Liver (tissue), 9 donors: Measurements from ENCODE around the gene NSD1. TPM values are rescaled to one million over a fixed set of nuclear protein-coding genes. Genes with fewer than 3 reads are reported as not detected.

Source experiments
- DNase-seq: peaks from one replicate; pipeline ENCODE4 v3.0.0-alpha.2; 2017; ENCODE audit warnings: low spot score
- H3K27ac ChIP-seq, 2 donors: one replicate each; pipeline ENCODE4 v1.7.0; 2013; ENCODE audit warnings: inconsistent platforms in 2 of 2, low read length in 2 of 2, control low read depth in 1 of 2, low read depth in 1 of 2, mild to moderate bottlenecking in 1 of 2
- H3K27me3 ChIP-seq, 4 donors: one replicate each; pipeline versions ENCODE4 v1.6.1 to v1.7.0; 2013; ENCODE audit warnings: low read length in 3 of 4, inconsistent platforms in 1 of 4, mild to moderate bottlenecking in 1 of 4, moderate library complexity in 1 of 4; ENCODE audit not compliant: control insufficient read depth in 4 of 4, insufficient read depth in 4 of 4
- H3K36me3 ChIP-seq, 4 donors: one replicate each; pipeline versions ENCODE4 v1.6.1 to v1.7.0; 2013; ENCODE audit warnings: low read length in 3 of 4, mild to moderate bottlenecking in 3 of 4, low read depth in 1 of 4, moderate library complexity in 1 of 4; ENCODE audit not compliant: control insufficient read depth in 4 of 4, insufficient read depth in 3 of 4
- H3K4me1 ChIP-seq, 4 donors: one replicate each; pipeline versions ENCODE4 v1.6.1 to v1.7.0; 2013; ENCODE audit warnings: low read length in 3 of 4, mild to moderate bottlenecking in 3 of 4, moderate library complexity in 1 of 4; ENCODE audit not compliant: control insufficient read depth in 4 of 4, insufficient read depth in 4 of 4
- H3K4me3 ChIP-seq, 3 donors: one replicate each; pipeline versions ENCODE4 v1.6.1 to v1.7.0; 2013; ENCODE audit warnings: low read length in 3 of 3, control low read depth in 1 of 3, low read depth in 1 of 3, mild to moderate bottlenecking in 1 of 3
- H3K9ac ChIP-seq, 2 donors: one replicate each; pipeline ENCODE4 v1.7.0; 2013; ENCODE audit warnings: low read length in 2 of 2, mild to moderate bottlenecking in 2 of 2, moderate library complexity in 2 of 2, control low read depth in 1 of 2, low read depth in 1 of 2
- H3K9me3 ChIP-seq, 4 donors: one replicate each; pipeline versions ENCODE4 v1.6.1 to v1.7.0; 2013; ENCODE audit warnings: low read length in 3 of 4; ENCODE audit not compliant: control insufficient read depth in 4 of 4
- ATF3 ChIP-seq: IDR thresholded peaks from 2 replicates; pipeline ENCODE4 v1.6.1; 2016; ENCODE audit warnings: antibody characterized with exemption
- CTCF ChIP-seq: fragments of 150-350 bp; IDR thresholded peaks from 2 replicates; pipeline ENCODE4 v1.5.1; 2017; ENCODE audit warnings: improper control_type of control experiment, low read depth, low read length; ENCODE audit not compliant: missing input control
- EGR1 ChIP-seq, 2 donors: IDR thresholded peaks; 2 replicates each; pipeline ENCODE4 v1.6.1; 2016 to 2018; ENCODE audit warnings: antibody characterized with exemption in 2 of 2, low read depth in 2 of 2
- FOXA1 ChIP-seq: IDR thresholded peaks from 2 replicates; pipeline ENCODE4 v1.6.1; 2016; ENCODE audit warnings: antibody characterized with exemption
- FOXA2 ChIP-seq: IDR thresholded peaks from 2 replicates; pipeline ENCODE4 v1.6.1; 2016; ENCODE audit warnings: antibody characterized with exemption
- GABPA ChIP-seq, 2 donors: IDR thresholded peaks in 1 of 2; conservative IDR thresholded peaks in 1 of 2; 2 replicates each; pipeline ENCODE4 v1.6.1; 2016; ENCODE audit warnings: antibody characterized with exemption in 2 of 2, mild to moderate bottlenecking in 1 of 2, moderate library complexity in 1 of 2
- HNF4A ChIP-seq, 2 donors: conservative IDR thresholded peaks; 2 replicates each; pipeline ENCODE4 v1.6.1; 2016; ENCODE audit warnings: antibody characterized with exemption in 2 of 2, mild to moderate bottlenecking in 2 of 2
- MAX ChIP-seq: IDR thresholded peaks from 2 replicates; pipeline ENCODE4 v1.6.1; 2016; ENCODE audit warnings: antibody characterized with exemption
- NR2F2 ChIP-seq: IDR thresholded peaks from 2 replicates; pipeline ENCODE4 v1.6.1; 2016; ENCODE audit warnings: antibody characterized with exemption
- RXRA ChIP-seq, 2 donors: IDR thresholded peaks; 2 replicates each; pipeline ENCODE4 v1.6.1; 2017 to 2018; ENCODE audit warnings: antibody characterized with exemption in 2 of 2, mild to moderate bottlenecking in 1 of 2
- SP1 ChIP-seq: IDR thresholded peaks from 2 replicates; pipeline ENCODE4 v1.6.1; 2018; ENCODE audit warnings: antibody characterized with exemption, mild to moderate bottlenecking
- TAF1 ChIP-seq: conservative IDR thresholded peaks from 2 replicates; pipeline ENCODE4 v1.6.1; 2016; ENCODE audit warnings: antibody characterized with exemption, mild to moderate bottlenecking
- YY1 ChIP-seq: IDR thresholded peaks from 2 replicates; pipeline ENCODE4 v1.6.1; 2016; ENCODE audit warnings: antibody characterized with exemption, mild to moderate bottlenecking
- ZBTB33 ChIP-seq: IDR thresholded peaks from 2 replicates; pipeline ENCODE4 v1.6.1; 2016; ENCODE audit warnings: antibody characterized with exemption
- WGBS: extraction: QIAGEN DNeasy Blood & Tissue Kit; methylation state at CpG from one replicate; pipeline ENCODE4 v1.1.7; 2013; 5-methylcytosine and 5-hydroxymethylcytosine counted together
- polyA plus RNA-seq, 2 donors: library from polyadenylated mRNA; stranded (reverse) in 1 of 2; unstranded in 1 of 2; fragments of 200-250 nt in 1 of 2; fragments of >200 nt in 1 of 2; fragmentation: Nextera tagmentation in 1 of 2; extraction: Ambion mirVana in 1 of 2; gene quantifications; one replicate each; pipeline versions ENCODE4 v1.2.1 to v1.2.3, GENCODE V29; 2013 to 2015
- total RNA-seq, 2 donors: library from RNA; depleted of rRNA; stranded (reverse); fragments of >200 nt; gene quantifications; one replicate each; pipeline ENCODE4 v1.2.3, GENCODE V29; 2014
- donor health status: healthy.
- donor health status: healthy.
- donor health status: healthy.
- donor health status: healthy.
- donor health status: healthy.

Gene NSD1
- total and polyA plus RNA-seq, 4 donors, result 5.3 to 34.1 (median 19.3) TPM

GRCh38 chr5:177131352-177132135, 2.0 kb upstream of the NSD1 start:
- WGBS, result 83% methylated on average over 31 of the region's 31 CpGs

More at GRCh38 chr5:177131352-177132135, 2.0 kb upstream of the NSD1 start:
- peak overlapping the region in 1 of 3 donors; percentile 97 for H3K4me3 ChIP-seq
- DNase-seq, result peak; percentile 37
- no peaks in the 10 kb centered on the region for H3K27me3 ChIP-seq
- no peak overlapping the region for H3K27ac ChIP-seq
- H3K9ac ChIP-seq, result no peak overlapping the region
- no peaks in the 10 kb centered on the region for H3K9me3 ChIP-seq
- H3K36me3 ChIP-seq, result peaks cover 0 to 6% (median 1%) of the 10 kb centered on the region in 4 donors
- H3K4me1 ChIP-seq, result peaks cover 11 to 22% (median 18%) of the 10 kb centered on the region in 4 donors
- TF ChIP-seq TAF1 (no peak), MAX (no peak), HNF4A (conservative IDR thresholded peaks at IDR 0.05) (no peak), YY1 (no peak), EGR1 (IDR thresholded peaks at IDR 0.05; ENCODE audit: low read depth in 2 of 2) (no peak), NR2F2 (no peak), GABPA (IDR thresholded peaks at IDR 0.05 in 1 of 2, conservative IDR thresholded peaks at IDR 0.05 in 1 of 2) (no peak), SP1 (no peak), FOXA2 (no peak), CTCF (no peak), ATF3 (no peak), ZBTB33 (no peak), RXRA (IDR thresholded peaks at IDR 0.05) (no peak), FOXA1 (no peak)
